Embryonic facial prominence (tissue), 1 donor: Measurements from ENCODE around the gene TXN2.
"Not testable (repeated sequence)": the region's sequence is repeated elsewhere in the genome, so short reads cannot be mapped to it uniquely, and the experiment has no call there.

Source experiments
- DNase-seq: peaks from one replicate; pipeline ENCODE4 v3.0.0-alpha.2; 2016; ENCODE audit errors: extremely low spot score

The TXN2 gene

GRCh38 chr22:36481393-36482168, at the start of gene TXN2:
TXN2 (minus strand) TSS chr22:36481640; CDS start chr22:36480837, 803 bp downstream.
- peak; percentile 95 for DNase-seq

- DNase-seq: peak; percentile 99
Measured at GRCh38 chr22:36528795-36529751, 47.6 kb upstream of the TXN2 start, which contains the start of gene EIF3D. EIF3D (minus strand) TSS chr22:36529166; CDS start chr22:36526121, 3,045 bp downstream.

- DNase-seq: no peak
Measured at GRCh38 chr22:36528341-36528740, 46.9 kb upstream of the TXN2 start.

DNA sequence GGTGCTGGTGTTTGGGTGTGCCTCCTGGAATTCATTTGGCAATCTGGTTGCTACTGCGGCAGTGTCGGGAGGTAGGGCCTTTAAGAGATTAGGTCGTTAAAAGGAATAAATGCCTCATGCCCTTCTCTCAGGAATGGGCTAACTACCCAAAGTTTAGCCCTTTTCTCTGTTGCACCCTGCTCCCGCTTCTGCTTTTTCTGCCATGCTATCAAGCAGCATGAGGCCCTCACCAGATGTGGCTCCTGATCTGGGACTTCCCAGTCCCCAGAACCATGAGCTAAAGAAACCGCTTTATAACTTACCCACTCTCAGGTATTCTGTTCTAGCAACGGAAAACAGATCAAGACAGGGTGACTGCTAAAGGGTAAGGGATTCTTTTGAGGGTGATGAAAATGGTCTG, 41.2 kb upstream of the TXN2 start:
- DNase-seq: no peak

DNA sequence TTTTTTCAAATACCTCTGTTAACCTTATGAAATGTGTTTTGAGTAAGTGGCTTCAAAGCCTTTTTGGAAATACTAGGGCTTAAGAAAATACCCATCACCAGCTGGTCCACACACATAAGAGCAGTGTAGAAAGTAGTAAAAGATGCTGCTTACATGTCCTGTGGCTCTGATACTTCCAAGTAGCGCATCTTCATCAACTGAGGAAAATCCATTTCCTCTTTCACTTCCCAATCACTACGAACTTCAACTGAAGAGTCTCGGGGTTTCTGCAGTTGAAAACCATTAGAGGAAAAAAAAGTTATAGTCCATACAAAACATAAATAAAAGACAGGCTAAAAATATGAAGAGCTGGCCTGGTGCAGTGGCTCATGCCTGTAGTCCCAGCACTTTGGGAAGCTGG, 39.0 kb upstream of the TXN2 start:
- DNase-seq: no peak

- not testable (repeated sequence) for DNase-seq
Measured at GRCh38 chr22:36519906-36520305, 38.5 kb upstream of the TXN2 start.

- no peak for DNase-seq
Measured at GRCh38 chr22:36514766-36515165, 33.3 kb upstream of the TXN2 start.

- no peak for DNase-seq
Measured at GRCh38 chr22:36512991-36513390, 31.6 kb upstream of the TXN2 start.

- no peak for DNase-seq
Measured at GRCh38 chr22:36512333-36512732, 30.9 kb upstream of the TXN2 start.

- DNase-seq: peak; percentile 45
Measured at GRCh38 chr22:36510966-36511881, 29.8 kb upstream of the TXN2 start.

GRCh38 chr22:36510384-36510783, 28.9 kb upstream of the TXN2 start:
- no peak for DNase-seq

DNA sequence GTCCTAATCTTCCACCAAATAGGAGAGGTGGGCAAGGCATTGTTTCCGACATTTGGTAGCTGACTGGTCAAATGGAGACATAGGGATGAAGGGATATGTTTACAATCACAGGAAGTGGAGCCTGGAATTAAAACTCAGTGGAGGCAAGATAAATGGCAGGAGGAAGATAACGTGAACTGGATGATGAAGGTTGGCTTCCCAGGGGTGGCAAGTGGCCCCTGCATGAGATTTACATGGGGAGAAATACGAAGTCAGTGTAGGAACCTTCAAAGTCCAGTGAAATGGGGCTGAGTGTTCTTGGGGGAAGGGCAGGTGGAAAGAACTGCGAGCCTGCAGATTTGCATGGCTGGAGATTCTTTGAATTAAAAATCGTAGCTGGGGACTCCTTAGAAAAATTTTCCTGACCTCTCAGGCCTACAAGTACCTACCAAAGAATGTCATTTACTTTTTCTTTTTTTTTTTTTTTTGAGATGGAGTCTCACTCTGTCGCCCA, 26.1 kb upstream of the TXN2 start:
- DNase-seq: no peak

DNA sequence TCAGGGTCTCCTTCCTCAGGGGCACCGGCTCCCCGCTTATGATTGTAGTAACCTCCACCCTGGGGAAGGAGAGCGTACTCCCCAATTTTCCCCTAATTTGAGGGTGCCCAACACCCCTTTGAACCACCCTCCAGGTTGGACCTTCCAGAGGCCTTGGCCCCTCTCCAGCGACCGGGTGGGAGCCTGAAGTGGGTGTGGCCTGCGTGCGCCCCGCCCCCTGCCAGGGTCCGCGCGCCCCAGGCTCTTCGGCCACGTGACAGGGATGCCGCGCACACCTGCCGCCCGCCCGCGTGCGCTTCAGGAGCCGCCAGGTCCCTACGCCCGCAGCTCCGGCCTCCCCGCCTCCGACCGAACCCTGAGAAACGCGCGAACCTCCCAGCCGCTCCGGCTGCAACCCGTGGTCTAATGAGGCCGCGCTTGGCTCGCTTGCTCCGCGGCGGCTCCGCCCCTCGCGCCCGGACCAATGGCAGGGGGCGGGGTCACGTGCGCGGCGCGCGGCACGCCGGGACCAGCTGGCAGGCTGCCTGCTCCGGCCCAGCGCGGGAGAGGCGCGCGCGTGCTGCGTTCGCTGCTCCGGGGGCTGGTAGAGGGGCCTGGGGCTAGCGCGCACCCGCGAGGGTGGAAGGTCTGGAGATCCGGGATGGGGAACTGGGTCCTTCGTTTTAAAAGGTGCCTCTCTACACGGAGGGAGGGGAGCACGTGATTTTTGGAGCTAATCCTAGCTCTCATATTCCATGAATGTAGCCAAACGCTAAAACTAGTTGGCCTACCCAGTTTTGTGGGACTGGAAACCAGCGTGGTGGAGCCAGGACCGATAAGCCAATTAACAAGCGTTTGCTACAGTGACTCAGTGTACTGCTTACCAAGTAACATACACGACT, 25.4 kb upstream of the TXN2 start, which contains the start of gene FOXRED2:
Gene FOXRED2, minus strand, starts transcription at position 404 of the 881 bp plus-strand sequence. CDS start 618 bp downstream, outside the sequence.
- DNase-seq: peak; percentile 49

GRCh38 chr22:36505998-36506635, 24.7 kb upstream of the TXN2 start:
- DNase-seq: no peak

DNA sequence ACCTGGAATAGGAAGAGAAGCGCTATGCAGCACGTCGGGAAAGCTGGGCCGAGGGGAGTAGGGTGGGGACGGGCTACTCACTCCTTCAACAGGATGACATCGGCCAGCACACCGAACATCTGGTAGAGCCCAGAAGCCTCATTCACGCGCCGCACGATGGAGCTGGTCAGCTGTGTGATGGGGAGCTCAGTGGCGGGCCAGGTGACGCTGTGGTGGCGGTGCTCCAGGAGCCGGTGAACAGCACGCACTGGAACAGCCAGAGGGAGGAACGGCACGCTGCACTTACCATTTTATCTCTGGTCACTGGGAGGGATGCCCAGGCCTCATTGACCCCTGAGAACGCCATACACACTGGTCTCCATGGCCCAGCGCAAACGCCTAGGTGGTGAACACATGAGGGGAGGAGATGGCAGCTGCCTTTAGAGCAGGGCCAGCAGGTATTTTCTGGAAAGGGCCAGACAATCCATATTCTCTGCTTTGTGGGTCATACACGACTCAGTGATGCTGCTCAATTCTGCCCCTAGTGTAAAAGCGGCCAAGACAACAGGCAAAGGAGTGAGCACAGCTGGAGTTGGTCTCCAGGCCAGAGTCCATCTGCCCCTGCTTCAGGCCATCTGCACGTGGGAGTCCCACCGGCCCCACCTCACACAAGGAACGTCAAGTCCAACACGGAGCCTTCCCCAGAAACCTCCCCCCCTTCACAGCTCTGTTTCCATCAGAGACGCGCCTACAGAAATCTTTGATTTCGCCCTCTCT, 16.6 kb upstream of the TXN2 start:
- DNase-seq: no peak

GRCh38 chr22:36493690-36494110, 12.3 kb upstream of the TXN2 start:
- DNase-seq: no peak

DNA sequence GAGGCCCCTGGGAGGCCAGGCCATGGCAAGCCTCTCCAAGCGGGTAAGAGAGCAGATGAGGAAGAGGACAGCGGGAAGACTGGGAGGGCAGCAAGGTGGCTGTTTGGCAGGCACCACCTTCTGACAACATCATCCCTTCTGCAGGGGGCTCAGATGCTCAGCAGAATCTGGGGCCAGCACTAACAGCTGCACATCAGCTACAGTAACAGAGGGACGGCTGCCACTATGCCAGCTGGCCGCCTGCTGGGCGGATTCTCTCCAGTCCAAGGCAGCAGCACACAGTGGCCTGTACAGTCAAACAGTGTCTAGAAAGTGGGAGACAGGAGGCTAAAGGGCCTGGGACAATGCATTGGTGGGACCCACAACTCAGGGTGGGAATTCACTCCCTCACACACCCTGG, 10.7 kb upstream of the TXN2 start:
- no peak for DNase-seq

- no peak for DNase-seq
Measured at GRCh38 chr22:36491155-36491554, 9.7 kb upstream of the TXN2 start.
